Measurements from ENCODE around the gene TTLL7.

DNA sequence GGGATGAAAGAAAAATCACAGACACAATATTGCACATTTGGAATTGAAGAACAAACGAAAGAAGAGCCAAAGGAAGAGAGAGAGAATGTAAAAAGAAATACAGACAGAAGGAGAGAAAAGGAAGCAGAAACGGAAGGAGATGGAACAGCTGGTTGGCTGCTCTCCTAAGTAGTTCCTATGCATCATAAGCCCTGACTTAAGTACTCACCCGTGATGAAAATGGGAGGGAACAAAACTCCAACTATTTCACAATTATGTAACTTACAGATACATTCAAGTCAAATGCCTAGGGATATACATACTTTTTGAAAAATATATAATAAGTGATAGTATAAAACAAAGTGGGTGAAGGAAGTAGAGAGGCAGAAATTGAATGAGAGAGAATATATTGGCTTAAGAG lies 88.5 kb downstream of the TTLL7 start:
- TF ChIP-seq, protein P1, sequence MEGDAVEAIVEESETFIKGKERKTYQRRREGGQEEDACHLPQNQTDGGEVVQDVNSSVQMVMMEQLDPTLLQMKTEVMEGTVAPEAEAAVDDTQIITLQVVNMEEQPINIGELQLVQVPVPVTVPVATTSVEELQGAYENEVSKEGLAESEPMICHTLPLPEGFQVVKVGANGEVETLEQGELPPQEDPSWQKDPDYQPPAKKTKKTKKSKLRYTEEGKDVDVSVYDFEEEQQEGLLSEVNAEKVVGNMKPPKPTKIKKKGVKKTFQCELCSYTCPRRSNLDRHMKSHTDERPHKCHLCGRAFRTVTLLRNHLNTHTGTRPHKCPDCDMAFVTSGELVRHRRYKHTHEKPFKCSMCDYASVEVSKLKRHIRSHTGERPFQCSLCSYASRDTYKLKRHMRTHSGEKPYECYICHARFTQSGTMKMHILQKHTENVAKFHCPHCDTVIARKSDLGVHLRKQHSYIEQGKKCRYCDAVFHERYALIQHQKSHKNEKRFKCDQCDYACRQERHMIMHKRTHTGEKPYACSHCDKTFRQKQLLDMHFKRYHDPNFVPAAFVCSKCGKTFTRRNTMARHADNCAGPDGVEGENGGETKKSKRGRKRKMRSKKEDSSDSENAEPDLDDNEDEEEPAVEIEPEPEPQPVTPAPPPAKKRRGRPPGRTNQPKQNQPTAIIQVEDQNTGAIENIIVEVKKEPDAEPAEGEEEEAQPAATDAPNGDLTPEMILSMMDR (IDR thresholded peaks at IDR 0.05): no peak
- no peak for TF ChIP-seq EP300 (IDR thresholded peaks at IDR 0.05)
- TF ChIP-seq POLR2AphosphoS5 (IDR thresholded peaks at IDR 0.05): no peak
- no peak for TF ChIP-seq POLR2A (IDR thresholded peaks at IDR 0.05)

Measured in sigmoid colon (tissue), 4 donors.